A673 (cell line): ENCODE results near the gene CREBRF.

Experiments
- CTCF ChIP-seq: fragments of 300-800, 200-600 bp; sonication (generic); conservative IDR thresholded peaks from 2 replicates; pipeline ENCODE4 v1.5.1; 2017; ENCODE audit warnings: low read depth, mild to moderate bottlenecking, antibody characterized with exemption, low read length, moderate library complexity, mixed read lengths
- EZH2 ChIP-seq: fragments of 200-600 bp; sonication (generic); IDR thresholded peaks from 2 replicates; pipeline ENCODE4 v1.6.1; 2017; ENCODE audit warnings: borderline replicate concordance, low read depth, mild to moderate bottlenecking, mixed read lengths, antibody characterized with exemption, low read length; ENCODE audit not compliant: poor library complexity, severe bottlenecking

- TF ChIP-seq CTCF (no peak), EZH2 (no peak)
These were observed 34.5 kb downstream of the CREBRF start for GRCh38 chr5:173090639-173091038.
